ENCODE results near the gene DAP. TPM values are rescaled to one million over a fixed set of nuclear protein-coding genes. Genes with fewer than 3 reads are reported as not detected.

DAP gene
- total and polyA plus RNA-seq, 8 donors: 68.3 to 183 (median 132) TPM

- DNase-seq (no peak), ATAC-seq (no peak), FAIRE-seq (no peak)
- intact Hi-C loops (cut with DNase I): loop anchor here in 1 of 3 donors (10.0 kb wide), 1 partner anchor 53 kb away; no protein-coding TSS in a partner anchor
- no peak for TF ChIP-seq CTCF (IDR thresholded peaks at IDR 0.05)
- Histone ChIP-seq H3K4me1 (peaks cover 11 to 49% (median 28%) of the 10 kb centered on the region in 3 donors), H3K4me3 (peak overlapping the region in 2 of 4 donors; percentile 70 to 86), H3K36me3 (no peaks in the 10 kb centered on the region), H3K9me3 (no peaks in the 10 kb centered on the region), H3K27ac (peak overlapping the region in 3 of 4 donors; percentile 19 to 99 (median 60)), H3K27me3 (no peaks in the 10 kb centered on the region)
- WGBS, 2 donors: 34 to 38% methylated on average over 7 of the region's 7 CpGs
Measured at GRCh38 chr5:10757922-10758555, 3.0 kb downstream of the DAP start.

- H3K36me3 ChIP-seq: no peaks in the 10 kb centered on the region
- TF ChIP-seq CTCF (IDR thresholded peaks at IDR 0.05): no peak
- H3K27me3 ChIP-seq: no peaks in the 10 kb centered on the region
- H3K9me3 ChIP-seq: no peaks in the 10 kb centered on the region
- intact Hi-C loops (cut with DNase I): loop anchor here in 1 of 3 donors (10.0 kb wide), 1 partner anchor 52 kb away; no protein-coding TSS in a partner anchor
- FAIRE-seq (no peak), DNase-seq (no peak), ATAC-seq (no peak)
- peaks cover 16 to 42% (median 21%) of the 10 kb centered on the region in 3 donors for H3K4me1 ChIP-seq
- 21 to 25% methylated on average over 9 of the region's 9 CpGs for WGBS, 2 donors
- H3K27ac ChIP-seq: peak overlapping the region in 2 of 4 donors; percentile 57 to 60
- peak overlapping the region in 2 of 4 donors; percentile 70 to 86 for H3K4me3 ChIP-seq
Measured at GRCh38 chr5:10757043-10757442, 4.0 kb downstream of the DAP start.

GRCh38 chr5:10756549-10756948 is 4.5 kb downstream of the DAP start:
- Histone ChIP-seq H3K9me3 (no peaks in the 10 kb centered on the region), H3K27ac (peak overlapping the region in 1 of 4 donors; percentile 57), H3K4me1 (peaks cover 16 to 38% (median 22%) of the 10 kb centered on the region in 3 donors), H3K4me3 (peak overlapping the region in 1 of 4 donors; percentile 86), H3K27me3 (no peaks in the 10 kb centered on the region), H3K36me3 (no peaks in the 10 kb centered on the region)
- ATAC-seq (no peak), DNase-seq (no peak), FAIRE-seq (no peak)
- intact Hi-C loops (cut with DNase I): loop anchor here in 1 of 3 donors (10.0 kb wide), 1 partner anchor 52 kb away; no protein-coding TSS in a partner anchor
- TF ChIP-seq CTCF (IDR thresholded peaks at IDR 0.05): no peak
- WGBS, 2 donors: 37 to 38% methylated on average over 2 of the region's 2 CpGs

- intact Hi-C loops (cut with DNase I): loop anchor here in 1 of 3 donors (10.0 kb wide), 1 partner anchor 48 kb away; no protein-coding TSS in a partner anchor
Measured at GRCh38 chr5:10753178-10753577, 7.9 kb downstream of the DAP start.

More at GRCh38 chr5:10753178-10753577, 7.9 kb downstream of the DAP start:
- no peaks in the 10 kb centered on the region for H3K9me3 ChIP-seq
- H3K27ac ChIP-seq: peak overlapping the region in 2 of 4 donors; percentile 31 to 50
- H3K27me3 ChIP-seq: no peaks in the 10 kb centered on the region
- TF ChIP-seq CTCF (IDR thresholded peaks at IDR 0.05): no peak
- 55 to 63% methylated on average over 9 of the region's 9 CpGs for WGBS, 2 donors
- H3K4me3 ChIP-seq: no peak overlapping the region
- FAIRE-seq (no peak), DNase-seq (no peak), ATAC-seq (no peak)
- H3K4me1 ChIP-seq: peaks cover 24 to 63% (median 48%) of the 10 kb centered on the region in 3 donors
- H3K36me3 ChIP-seq: no peaks in the 10 kb centered on the region

Measured in pancreas (tissue), 10 donors.